ENCODE measurements around the gene CNOT10. TPM values are rescaled to one million over a fixed set of nuclear protein-coding genes. Genes with fewer than 3 reads are reported as not detected.
"Not testable (repeated sequence)": the region's sequence is repeated elsewhere in the genome, so short reads cannot be mapped to it uniquely, and the experiment has no call there.

The CNOT10 gene
- total RNA-seq, 4 donors from 2014 or later, result 22.9 to 49.2 (median 28.4) TPM

DNA sequence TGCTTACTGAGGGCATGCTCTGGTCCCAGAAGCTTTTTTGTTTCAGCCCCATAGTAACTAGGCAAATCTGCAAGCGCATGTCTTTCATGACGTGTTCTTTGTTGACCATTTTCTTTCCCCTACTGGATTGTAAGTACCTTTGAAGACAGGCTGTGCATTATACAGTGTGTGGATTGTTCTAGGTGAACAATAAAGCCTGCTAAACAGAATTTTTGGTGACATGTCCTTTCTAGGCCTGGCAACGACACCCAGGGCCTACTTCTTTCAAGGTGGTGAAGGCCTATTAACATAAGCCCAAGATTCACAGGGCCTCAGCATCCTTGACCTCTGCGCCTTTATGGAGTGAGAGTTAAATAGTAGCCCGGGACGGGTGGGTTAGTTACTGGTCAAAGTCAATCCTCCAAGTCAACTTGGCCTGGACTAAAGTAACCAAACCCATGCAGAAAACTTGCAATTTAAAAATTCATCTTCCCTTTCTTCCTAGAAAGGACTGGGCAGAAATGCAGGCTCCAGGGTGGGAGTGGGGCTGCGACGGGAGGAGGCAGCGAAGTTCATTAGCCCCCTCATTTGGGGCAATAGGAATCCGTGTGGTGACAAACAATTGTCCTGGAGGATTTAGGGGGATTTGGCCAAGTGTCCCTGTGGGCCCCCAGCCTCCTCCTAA is 95.2 kb downstream of the CNOT10 start:
- Histone ChIP-seq H3K4me3 (peak overlapping the region; percentile 56), H3K4me1 (peaks cover 6% of the 10 kb centered on the region), H3K27me3 (no peaks in the 10 kb centered on the region), H3K9me3 (no peaks in the 10 kb centered on the region), H3K27ac (no peak overlapping the region), H3K36me3 (peaks cover 3% of the 10 kb centered on the region)
- WGBS, result 95% methylated on average over 10 of the region's 10 CpGs
- TF ChIP-seq POLR2A (IDR thresholded peaks at IDR 0.05), result no peak
- TF ChIP-seq EP300 (IDR thresholded peaks at IDR 0.05), result no peak
- no peak for TF ChIP-seq POLR2AphosphoS5 (IDR thresholded peaks at IDR 0.05)
- TF ChIP-seq, protein P1, sequence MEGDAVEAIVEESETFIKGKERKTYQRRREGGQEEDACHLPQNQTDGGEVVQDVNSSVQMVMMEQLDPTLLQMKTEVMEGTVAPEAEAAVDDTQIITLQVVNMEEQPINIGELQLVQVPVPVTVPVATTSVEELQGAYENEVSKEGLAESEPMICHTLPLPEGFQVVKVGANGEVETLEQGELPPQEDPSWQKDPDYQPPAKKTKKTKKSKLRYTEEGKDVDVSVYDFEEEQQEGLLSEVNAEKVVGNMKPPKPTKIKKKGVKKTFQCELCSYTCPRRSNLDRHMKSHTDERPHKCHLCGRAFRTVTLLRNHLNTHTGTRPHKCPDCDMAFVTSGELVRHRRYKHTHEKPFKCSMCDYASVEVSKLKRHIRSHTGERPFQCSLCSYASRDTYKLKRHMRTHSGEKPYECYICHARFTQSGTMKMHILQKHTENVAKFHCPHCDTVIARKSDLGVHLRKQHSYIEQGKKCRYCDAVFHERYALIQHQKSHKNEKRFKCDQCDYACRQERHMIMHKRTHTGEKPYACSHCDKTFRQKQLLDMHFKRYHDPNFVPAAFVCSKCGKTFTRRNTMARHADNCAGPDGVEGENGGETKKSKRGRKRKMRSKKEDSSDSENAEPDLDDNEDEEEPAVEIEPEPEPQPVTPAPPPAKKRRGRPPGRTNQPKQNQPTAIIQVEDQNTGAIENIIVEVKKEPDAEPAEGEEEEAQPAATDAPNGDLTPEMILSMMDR (IDR thresholded peaks at IDR 0.05), result no peak
- DNase-seq (ENCODE audit: low spot score in 2 of 2), result no peak

DNA sequence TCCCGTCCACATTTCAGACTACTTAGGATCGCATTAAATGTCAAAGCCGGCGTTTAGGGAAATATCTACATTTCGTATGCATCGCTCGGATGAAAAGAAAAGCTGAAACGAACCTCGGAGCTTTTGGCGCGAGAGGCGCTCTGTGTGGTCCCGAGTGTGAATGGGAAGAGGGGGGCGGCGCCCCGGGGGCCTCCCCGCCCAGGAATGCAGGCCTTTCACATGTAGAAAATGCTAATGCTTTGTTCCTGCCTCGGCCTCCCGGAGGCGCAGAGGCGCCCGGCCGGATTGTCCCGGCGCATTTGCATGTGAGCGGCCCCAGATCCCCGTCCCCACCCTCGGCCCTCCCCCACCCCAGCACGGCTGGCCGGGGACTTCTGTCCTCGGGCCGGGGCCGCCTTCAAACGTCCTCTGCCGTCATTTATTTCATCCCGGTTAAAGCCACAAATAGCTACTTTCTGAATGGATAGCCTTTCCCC is 95.8 kb downstream of the CNOT10 start:
- 19% methylated on average over 17 of the region's 36 CpGs for WGBS
- Histone ChIP-seq H3K4me3 (peak overlapping the region; percentile 56), H3K4me1 (peaks cover 6% of the 10 kb centered on the region), H3K9me3 (no peaks in the 10 kb centered on the region), H3K36me3 (peaks cover under 1% of the 10 kb centered on the region), H3K27me3 (no peaks in the 10 kb centered on the region), H3K27ac (no peak overlapping the region)
- TF ChIP-seq POLR2AphosphoS5 (IDR thresholded peaks at IDR 0.05) (no peak), EP300 (IDR thresholded peaks at IDR 0.05) (no peak), POLR2A (IDR thresholded peaks at IDR 0.05) (no peak)
- TF ChIP-seq, protein P1 (IDR thresholded peaks at IDR 0.05), result no peak
- peak in 1 of 2 donors; percentile 57 for DNase-seq (ENCODE audit: low spot score in 2 of 2)

DNA sequence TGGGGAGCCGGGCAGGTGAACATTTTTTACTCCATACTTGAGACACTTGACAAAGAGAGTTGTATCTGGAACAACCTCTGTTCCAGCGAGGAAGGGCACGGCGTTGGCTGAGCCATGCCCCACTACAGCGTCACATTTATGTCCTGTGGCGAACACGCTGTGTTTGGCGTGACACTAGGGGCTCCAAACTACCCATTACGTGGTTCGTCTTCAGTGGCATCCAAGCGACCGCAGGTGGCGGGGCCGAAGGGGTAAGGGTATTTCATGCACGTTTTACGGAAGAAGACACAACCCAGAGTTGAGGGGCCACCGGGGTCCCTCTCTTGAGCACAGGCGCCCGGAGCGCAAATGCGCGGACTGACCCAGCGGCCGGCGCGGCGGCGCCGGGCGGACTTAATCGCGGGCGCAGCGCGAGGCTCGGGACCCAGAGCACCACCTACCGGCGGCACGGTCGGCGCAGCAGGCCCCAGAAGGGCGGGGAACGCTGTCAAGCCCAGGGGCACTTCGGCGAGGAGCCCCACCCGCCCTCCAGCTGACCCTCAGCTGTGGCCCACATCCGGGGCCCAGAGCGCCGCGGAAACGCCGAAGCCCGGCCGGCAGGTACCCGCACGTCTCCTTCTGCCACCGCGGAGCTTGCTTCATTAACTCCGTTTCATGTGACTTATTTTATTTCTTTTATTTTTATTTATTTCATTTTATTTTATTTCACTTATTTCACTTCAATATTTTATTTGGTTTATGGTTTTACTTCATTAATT is 96.4 kb downstream of the CNOT10 start:
- peak; percentile 74 to 82 for DNase-seq (ENCODE audit: low spot score in 2 of 2)
- Histone ChIP-seq H3K27me3 (no peaks in the 10 kb centered on the region), H3K36me3 (no peaks in the 10 kb centered on the region), H3K9me3 (no peaks in the 10 kb centered on the region), H3K27ac (no peak overlapping the region), H3K4me1 (peaks cover 6% of the 10 kb centered on the region), H3K4me3 (peak overlapping the region; percentile 56)
- TF ChIP-seq, protein P1 (IDR thresholded peaks at IDR 0.05), result peak in 1 of 2 donors; percentile 92
- no peak for TF ChIP-seq POLR2A (IDR thresholded peaks at IDR 0.05)
- 2% methylated on average over 30 of the region's 59 CpGs for WGBS

DNA sequence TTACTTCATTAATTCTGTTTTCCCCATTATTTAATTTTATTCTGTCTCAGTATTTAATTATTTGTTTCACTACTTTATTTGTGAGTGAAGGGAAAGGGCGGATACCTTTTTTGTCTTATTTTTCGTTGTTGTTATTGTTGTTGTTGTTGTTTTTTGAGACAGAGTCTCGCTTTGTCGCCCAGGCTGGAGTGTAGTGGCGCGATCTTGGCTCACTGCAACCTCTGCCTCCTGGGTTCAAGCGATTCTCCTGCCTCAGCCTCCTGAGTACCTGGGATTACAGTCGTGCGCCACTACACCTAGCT is 96.9 kb downstream of the CNOT10 start:
- H3K27ac ChIP-seq; H3K36me3 ChIP-seq; H3K27me3 ChIP-seq; H3K9me3 ChIP-seq; DNase-seq (ENCODE audit: low spot score in 2 of 2); H3K4me1 ChIP-seq: not testable (repeated sequence)
- H3K4me3 ChIP-seq, result peak overlapping the region; percentile 56
- WGBS, result 94% methylated on average over 9 of the region's 9 CpGs

DNA sequence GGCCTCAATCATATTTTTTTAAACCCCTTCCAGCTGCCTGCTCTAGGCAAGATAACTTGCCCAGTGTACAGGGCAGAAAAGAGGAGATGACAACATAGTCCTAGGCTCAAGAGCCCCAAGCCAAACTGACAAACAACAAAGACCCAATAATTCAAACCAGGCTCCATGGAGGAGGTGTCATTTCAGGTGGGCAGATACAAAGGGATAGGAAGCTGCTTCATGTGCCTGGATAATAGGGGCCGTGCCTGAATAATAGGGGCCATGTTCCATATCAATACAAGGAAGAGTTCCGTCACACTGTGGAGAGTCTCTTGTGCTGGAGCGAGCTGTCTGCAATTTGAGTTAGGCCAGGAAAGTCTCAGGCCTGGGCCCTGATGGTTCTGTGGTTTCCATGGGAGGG is 97.4 kb downstream of the CNOT10 start:
- H3K4me3 ChIP-seq, result no peak overlapping the region
- H3K4me1 ChIP-seq, result peaks cover 6% of the 10 kb centered on the region
- 92% methylated on average over 3 of the region's 3 CpGs for WGBS
- no peaks in the 10 kb centered on the region for H3K27me3 ChIP-seq
- no peak overlapping the region for H3K27ac ChIP-seq
- DNase-seq (ENCODE audit: low spot score in 2 of 2), result no peak
- H3K9me3 ChIP-seq, result no peaks in the 10 kb centered on the region
- no peaks in the 10 kb centered on the region for H3K36me3 ChIP-seq
- TF ChIP-seq POLR2AphosphoS5 (IDR thresholded peaks at IDR 0.05) (no peak), EP300 (IDR thresholded peaks at IDR 0.05) (no peak), POLR2A (IDR thresholded peaks at IDR 0.05) (no peak)
- TF ChIP-seq, protein P1 (IDR thresholded peaks at IDR 0.05), result no peak

Data from suprapubic skin (tissue), 4 donors.